Ovary (tissue), 3 donors: Measurements from ENCODE around the gene TMIGD3.

Experiments used
- CTCF ChIP-seq, 3 donors: fragments of 450-650 bp in 2 of 3; fragments of 200-600 bp in 1 of 3; IDR thresholded peaks; one replicate each; pipeline versions ENCODE4 v1.5.1 to v1.8.0; 2016 to 2022; ENCODE audit warnings: antibody characterized with exemption in 3 of 3, mild to moderate bottlenecking in 1 of 3
- POLR2A ChIP-seq: fragments of 450-650 bp; IDR thresholded peaks from one replicate; pipeline ENCODE4 v1.6.1; 2017; ENCODE audit warnings: antibody characterized with exemption, mild to moderate bottlenecking, moderate library complexity
- donor health status: DM: no; HTN: no; CAD: no.

DNA sequence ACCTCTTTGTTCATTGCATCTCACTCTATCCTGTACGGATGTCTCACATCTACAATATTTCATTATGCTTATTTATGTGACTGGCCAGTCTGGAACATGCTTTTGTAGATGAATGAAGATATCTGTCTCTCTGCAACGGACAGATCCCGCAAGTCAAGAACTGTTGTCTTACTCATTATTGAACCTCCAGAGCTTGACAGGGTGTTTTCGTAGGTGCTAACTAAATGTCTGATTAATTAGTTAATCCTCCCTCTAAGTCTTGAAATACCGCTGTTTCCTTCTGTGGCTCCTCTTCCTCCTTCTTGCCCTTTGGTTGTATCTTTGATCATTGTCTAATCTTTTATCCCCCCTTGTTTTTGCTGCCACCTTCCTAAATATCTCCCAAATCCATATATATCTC is 32.8 kb downstream of the TMIGD3 start:
- no peak for TF ChIP-seq CTCF (IDR thresholded peaks at IDR 0.05)
- no peak for TF ChIP-seq POLR2A
